ENCODE measurements around the gene HINT3.

- no peak for TF ChIP-seq POLR2A (IDR thresholded peaks at IDR 0.05)
- TF ChIP-seq CTCF (IDR thresholded peaks at IDR 0.05) = no peak
Measured at GRCh38 chr6:125913864-125914351, 42.7 kb upstream of the HINT3 start.

All from prostate gland (tissue), 2 donors.